K562 (cell line): ENCODE results near the gene SUFU. TPM values are rescaled to one million over a fixed set of nuclear protein-coding genes. Genes with fewer than 3 reads are reported as not detected.

Source experiments
- ATAC-seq: fragments of 200-7000 bp; cut with Tn5 transposase; 3 replicates; pipeline ENCODE4 v1.9.1; 2020; ENCODE audit warnings: moderate library complexity
- BruUV-seq: library from RNA; stranded (reverse); fragments of 400-500 nt; replicated peaks from 2 replicates; lab custom pipeline; 2021; lab: Mats Ljungman, UMichigan
- CTCF ChIA-PET: fragments of 300-600 bp; formaldehyde crosslinking; extraction: SDS; loops from one replicate; lab custom pipeline; 2021; ENCODE audit warnings: low intra/inter-chr PET ratio; lab: Yijun Ruan, JAX
- POLR2A ChIA-PET: fragments of 300-600, 350-650 bp; sonication (Branson Sonifier 250); formaldehyde crosslinking; extraction: SDS; loops from one replicate; lab custom pipeline; 2021; ENCODE audit warnings: antibody characterized with exemption, inconsistent platforms; lab: Yijun Ruan, JAX
- DNase-seq, 4 experiments: peaks; one replicate each; pipeline versions ENCODE4 v3.0.0 to v3.0.0-alpha.2; 2011 to 2018; ENCODE audit warnings: low spot score in 3 of 4, mixed read lengths in 3 of 4; ENCODE audit errors: extremely low read depth in 1 of 4
- FAIRE-seq: peaks from 2 replicates; lab custom pipeline; 2011; peaks lifted over from hg19 to GRCh38; lab: Jason Lieb, UNC
- H2AFZ ChIP-seq: 2 replicates; pipeline ENCODE4 v1.6.0; 2011; ENCODE audit warnings: low read depth, low read length, control low read depth, inconsistent platforms
- H3K27ac ChIP-seq: fragments of 200-600 bp; 3 replicates; pipeline ENCODE4 v1.8.0; 2011; ENCODE audit warnings: low read depth, mild to moderate bottlenecking, control low read depth, inconsistent platforms, low read length, moderate library complexity, mixed read lengths; ENCODE audit errors: extremely low read depth
- H3K27me3 ChIP-seq, 2 experiments: fragments of 300-600 bp in 1 of 2; 2 replicates in 1 of 2; 3 replicates in 1 of 2; pipeline versions ENCODE4 v1.6.0 to v1.8.0; 2011; ENCODE audit warnings: inconsistent platforms in 2 of 2, low read length in 2 of 2, mild to moderate bottlenecking in 1 of 2, mixed read lengths in 1 of 2, moderate library complexity in 1 of 2; ENCODE audit not compliant: control insufficient read depth in 2 of 2, insufficient read depth in 2 of 2
- H3K36me3 ChIP-seq: fragments of 300-600 bp; 3 replicates; pipeline ENCODE4 v1.8.0; 2011; ENCODE audit warnings: mild to moderate bottlenecking, low read length, inconsistent platforms; ENCODE audit not compliant: control insufficient read depth, insufficient read depth
- H3K4me1 ChIP-seq, 2 experiments: fragments of 200-600 bp in 1 of 2; replicated peaks in 1 of 2; 2 replicates in 1 of 2; 3 replicates in 1 of 2; pipeline versions ENCODE4 v1.5.1 to v1.8.0; 2011; ENCODE audit warnings: inconsistent platforms in 2 of 2, low read length in 2 of 2, mild to moderate bottlenecking in 1 of 2, mixed read lengths in 1 of 2, moderate library complexity in 1 of 2; ENCODE audit not compliant: control insufficient read depth in 2 of 2, insufficient read depth in 2 of 2
- H3K4me2 ChIP-seq: 2 replicates; pipeline ENCODE4 v1.6.1; 2011; ENCODE audit warnings: low read length, control low read depth, inconsistent platforms, mixed read lengths; ENCODE audit not compliant: insufficient read depth
- H3K4me3 ChIP-seq: fragments of 200-600 bp; sonication (generic), shearing (Covaris generic); 2 replicates; pipeline ENCODE4 v1.5.1; 2016; ENCODE audit warnings: control low read depth, inconsistent platforms
- H3K79me2 ChIP-seq: fragments of 200-600 bp; 3 replicates; pipeline ENCODE4 v1.8.0; 2011; ENCODE audit warnings: low read length, inconsistent platforms; ENCODE audit not compliant: control insufficient read depth, insufficient read depth
- H3K9ac ChIP-seq, 2 experiments: 2 replicates each; pipeline versions ENCODE4 v1.6.0 to v1.6.1; 2011; ENCODE audit warnings: low read depth in 2 of 2, low read length in 2 of 2, control low read depth in 1 of 2, inconsistent platforms in 1 of 2, mild to moderate bottlenecking in 1 of 2, mixed read lengths in 1 of 2; ENCODE audit not compliant: insufficient read depth in 1 of 2
- H3K9me1 ChIP-seq: one replicate; pipeline ENCODE4 v1.6.0; 2011; ENCODE audit warnings: inconsistent platforms, mild to moderate bottlenecking, low read length, moderate library complexity; ENCODE audit not compliant: control insufficient read depth, insufficient read depth
- H3K9me3 ChIP-seq: replicated peaks from 2 replicates; pipeline ENCODE4 v1.5.1; 2011; ENCODE audit warnings: low read depth, low read length, inconsistent platforms; ENCODE audit not compliant: control insufficient read depth, insufficient read depth
- H4K20me1 ChIP-seq: replicated peaks from 2 replicates; pipeline ENCODE4 v1.6.1; 2011; ENCODE audit warnings: low read length, inconsistent platforms, mixed read lengths; ENCODE audit not compliant: control insufficient read depth, insufficient read depth
- CTCFL ChIP-seq: IDR thresholded peaks from 2 replicates; pipeline ENCODE4 v1.6.1; 2011; ENCODE audit warnings: borderline replicate concordance, low read depth, mild to moderate bottlenecking, moderate library complexity, low read length; ENCODE audit not compliant: insufficient read depth, poor library complexity, severe bottlenecking
- FUS ChIP-seq: fragments of 200-400 bp; formaldehyde crosslinking; optimal IDR thresholded peaks from 2 replicates; pipeline ENCODE3; 2017; ENCODE audit warnings: low read depth, low read length
- KLF10 ChIP-seq: fragments of 250-450 bp; sonication (Bioruptor Pico); IDR thresholded peaks from 2 replicates; pipeline ENCODE4 v1.6.1; 2021; ENCODE audit warnings: matching md5 sums
- MTF1 ChIP-seq: fragments of 250-450 bp; sonication (Bioruptor Pico); IDR thresholded peaks from 2 replicates; pipeline ENCODE4 v1.9.0; 2021; ENCODE audit warnings: moderate library complexity, mild to moderate bottlenecking, inconsistent platforms, borderline replicate concordance
- MXI1 ChIP-seq: IDR thresholded peaks from 2 replicates; pipeline ENCODE4 v1.6.1; 2011; ENCODE audit warnings: low read depth, mild to moderate bottlenecking, improper control_type of control experiment, low read length
- NFXL1 ChIP-seq: fragments of 450-650 bp; formaldehyde crosslinking; IDR thresholded peaks from 2 replicates; pipeline ENCODE4 v1.4.0; 2021; ENCODE audit warnings: mild to moderate bottlenecking
- PTRF ChIP-seq: fragments of 450-650 bp; IDR thresholded peaks from 2 replicates; pipeline ENCODE4 v1.6.1; 2016; ENCODE audit warnings: mild to moderate bottlenecking, missing genetic modification characterization, missing compliant biosample characterization
- RBM15 ChIP-seq: fragments of 200-400 bp; formaldehyde crosslinking; IDR thresholded peaks from 2 replicates; pipeline ENCODE4 v1.6.1; 2018; ENCODE audit warnings: mild to moderate bottlenecking, low read length, moderate library complexity; ENCODE audit not compliant: insufficient read depth
- SMARCA4 ChIP-seq: fragments of 450-650 bp; IDR thresholded peaks from 2 replicates; pipeline ENCODE4 v1.6.1; 2016
- SPI1 ChIP-seq: IDR thresholded peaks from 2 replicates; pipeline ENCODE4 v1.6.1; 2011; ENCODE audit warnings: low read depth, low read length, control low read depth, borderline replicate concordance
- TAF7 ChIP-seq: fragments of 450-650 bp; IDR thresholded peaks from 2 replicates; pipeline ENCODE4 v1.6.1; 2016; ENCODE audit warnings: missing genetic modification characterization, missing compliant biosample characterization
- ZBTB11 ChIP-seq, 3 experiments: fragments of 200-800 bp in 1 of 3; fragments of 250-450 bp in 1 of 3; fragments of 450-650 bp in 1 of 3; sonication (Bioruptor Pico) in 1 of 3; sonication (Bioruptor generic) in 1 of 3; formaldehyde crosslinking in 1 of 3; IDR thresholded peaks; 2 replicates each; pipeline versions ENCODE4 v1.6.1 to v1.8.0; 2016 to 2022; ENCODE audit warnings: mild to moderate bottlenecking in 2 of 3, missing genetic modification characterization in 2 of 3, missing compliant biosample characterization in 1 of 3, moderate library complexity in 1 of 3
- ZNF133 ChIP-seq: fragments of 250-450 bp; sonication (Bioruptor Pico); IDR thresholded peaks from 2 replicates; pipeline ENCODE4 v1.4.0; 2020; ENCODE audit warnings: mild to moderate bottlenecking
- ZNF584 ChIP-seq: fragments of 200-800 bp; sonication (Bioruptor generic); IDR thresholded peaks from 2 replicates; pipeline ENCODE4 v1.6.1; 2016; ENCODE audit warnings: low read depth, mild to moderate bottlenecking, missing genetic modification characterization, missing compliant biosample characterization
- ZNF77 ChIP-seq: fragments of 250-450 bp; sonication (Bioruptor Pico); IDR thresholded peaks from 2 replicates; pipeline ENCODE4 v1.5.0; 2020
- WGBS: fragments of 100-300 bp; shearing (Covaris generic); methylation state at CpG from one replicate; pipeline ENCODE4 v1.1.6; 2016; ENCODE audit warnings: low coverage, mixed read lengths; ENCODE audit not compliant: insufficient coverage; ENCODE audit errors: missing lambda C conversion rate; 5-methylcytosine and 5-hydroxymethylcytosine counted together
- in situ Hi-C: fragments of 300-500 bp; cut with MboI; formaldehyde crosslinking; loops from 4 replicates; pipeline ENCODE4 v1.15.0; 2018; ENCODE audit warnings: inconsistent platforms, mixed read lengths
- intact Hi-C: fragments of 100-400 bp; cut with micrococcal nuclease; formaldehyde crosslinking; loops from 2 replicates; pipeline ENCODE4 v1.14.2; 2022
- polyA plus RNA-seq, 8 experiments: library from polyadenylated mRNA; depleted of rRNA in 4 of 8; stranded (reverse) in 5 of 8; unstranded in 3 of 8; fragments of >200 nt; fragmentation: Nextera tagmentation in 2 of 8; fragmentation: Illumina TruSeq in 1 of 8; extraction: Ambion mirVana in 2 of 8; extraction: Trizol in 1 of 8; gene quantifications; 2 replicates each; pipeline versions ENCODE4 v1.2.1 to v1.2.3, GENCODE V29; 2011 to 2014; ENCODE audit warnings: inconsistent platforms in 1 of 8, missing spikeins in 1 of 8
- total RNA-seq, 7 experiments: library from RNA; depleted of rRNA in 6 of 7; stranded (reverse); fragments of >200 nt in 6 of 7; fragmentation: Illumina TruSeq in 2 of 7; extraction: Trizol in 2 of 7; gene quantifications; 2 replicates each; pipeline versions ENCODE4 v1.2.1 to v1.2.3, GENCODE V29; 2011 to 2021; ENCODE audit warnings: low replicate concordance in 1 of 7
- TF ChIP-seq, protein P1 (sequence below): IDR thresholded peaks from 2 replicates; pipeline ENCODE4 v1.6.1; 2016; ENCODE audit warnings: missing genetic modification characterization, missing compliant biosample characterization

The SUFU gene
- total and polyA plus RNA-seq, 9 of the 15 experiments (the other 6 are each of a cell fraction or from before 2014, with no cell fraction given) = 0.59 to 6.3 (median 0.82) TPM

GRCh38 chr10:102678842-102679289 lies 175.1 kb downstream of the SUFU start:
- FAIRE-seq = peak; percentile 23
- TF ChIP-seq MTF1 (CRISPR knock-in tag) (no peak), TAF7 (tag) (no peak), KLF10 (CRISPR knock-in tag) (no peak), SPI1 (no peak), PTRF (tag) (no peak), ZNF584 (CRISPR knock-in tag) (no peak), NFXL1 (CRISPR knock-in tag) (no peak), ZNF77 (CRISPR knock-in tag) (no peak), RBM15 (no peak), SMARCA4 (no peak), CTCFL (peak; percentile 48), FUS (no peak), ZBTB11 (CRISPR knock-in tag; IDR thresholded peaks at IDR 0.05) (no peak), MXI1 (no peak), ZNF133 (CRISPR knock-in tag) (no peak)
- TF ChIP-seq, protein P1, sequence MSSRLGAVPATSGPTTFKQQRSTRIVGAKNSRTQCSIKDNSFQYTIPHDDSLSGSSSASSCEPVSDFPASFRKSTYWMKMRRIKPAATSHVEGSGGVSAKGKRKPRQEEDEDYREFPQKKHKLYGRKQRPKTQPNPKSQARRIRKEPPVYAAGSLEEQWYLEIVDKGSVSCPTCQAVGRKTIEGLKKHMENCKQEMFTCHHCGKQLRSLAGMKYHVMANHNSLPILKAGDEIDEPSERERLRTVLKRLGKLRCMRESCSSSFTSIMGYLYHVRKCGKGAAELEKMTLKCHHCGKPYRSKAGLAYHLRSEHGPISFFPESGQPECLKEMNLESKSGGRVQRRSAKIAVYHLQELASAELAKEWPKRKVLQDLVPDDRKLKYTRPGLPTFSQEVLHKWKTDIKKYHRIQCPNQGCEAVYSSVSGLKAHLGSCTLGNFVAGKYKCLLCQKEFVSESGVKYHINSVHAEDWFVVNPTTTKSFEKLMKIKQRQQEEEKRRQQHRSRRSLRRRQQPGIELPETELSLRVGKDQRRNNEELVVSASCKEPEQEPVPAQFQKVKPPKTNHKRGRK = no peak

More at GRCh38 chr10:102678842-102679289, 175.1 kb downstream of the SUFU start:
- DNase-seq (peak; percentile 61 to 76 (median 68)), ATAC-seq (peak; percentile 92)
- no peak overlapping the region for H3K4me3 ChIP-seq
- H4K20me1 ChIP-seq = no peaks in the 10 kb centered on the region
- H3K9me1 ChIP-seq = no peaks in the 10 kb centered on the region
- intact Hi-C loops (no loop called here), in situ Hi-C loops (no loop called here)
- H3K9me3 ChIP-seq = no peaks in the 10 kb centered on the region
- POLR2A ChIA-PET = interaction anchor here (0.7 to 1.7 kb wide), 3 partner anchors 23 to 38 kb away, joined by 3 to 4 read pairs (median 4); no protein-coding TSS in a partner anchor
- H2AFZ ChIP-seq = peak overlapping the region; percentile 65; the same call in 1 of the 2 replicates
- H3K27me3 ChIP-seq = no peaks in the 10 kb centered on the region
- peak overlapping the region; percentile 49; the same call in 1 of the 2 replicates for H3K4me2 ChIP-seq
- no TSS peak for BruUV-seq
- H3K27ac ChIP-seq = no peak overlapping the region
- CTCF ChIA-PET = interaction anchor here (0.6 to 1.0 kb wide), 2 partner anchors 46 to 208 kb away, joined by 3 read pairs; no protein-coding TSS in a partner anchor
- peaks cover 18 to 27% of the 10 kb centered on the region in 2 experiments for H3K4me1 ChIP-seq
- 0 out of 4 replicates have a peak overlapping the region, but pooled peaks of 1 of the 2 experiments have one; percentile 6 for H3K9ac ChIP-seq
- WGBS = 11% methylated on average over 6 of the region's 9 CpGs
- H3K36me3 ChIP-seq = no peaks in the 10 kb centered on the region
- no peaks in the 10 kb centered on the region for H3K79me2 ChIP-seq
